ENCODE data around the gene FAM193A. TPM values are rescaled to one million over a fixed set of nuclear protein-coding genes. Genes with fewer than 3 reads are reported as not detected.

FAM193A gene
- polyA plus RNA-seq, 1 experiment: 5.9 TPM

GRCh38 chr4:2500547-2500946 is 35.9 kb upstream of the FAM193A start:
- no peak overlapping the region for H3K4me3 ChIP-seq (ENCODE audit: low read depth, low read length)
- H3K9me3 ChIP-seq (ENCODE audit: control insufficient read depth, insufficient read depth, low read length): no peaks in the 10 kb centered on the region
- TF ChIP-seq CTCF (IDR thresholded peaks at IDR 0.05; ENCODE audit: low read depth, low read length): no peak
- no peaks in the 10 kb centered on the region for H3K27me3 ChIP-seq (ENCODE audit: control insufficient read depth, insufficient read depth, low read length)
- CTCF ChIA-PET: no interaction called here
- POLR2A ChIA-PET: no interaction called here
- H3K27ac ChIP-seq (ENCODE audit: low read depth, low read length): no peak overlapping the region
- no peak for DNase-seq (ENCODE audit: low read depth, low spot score)

- Histone ChIP-seq H3K27me3 (ENCODE audit: control insufficient read depth, insufficient read depth, low read length) (no peaks in the 10 kb centered on the region), H3K4me3 (ENCODE audit: low read depth, low read length) (no peak overlapping the region), H3K9me3 (ENCODE audit: control insufficient read depth, insufficient read depth, low read length) (no peaks in the 10 kb centered on the region), H3K27ac (ENCODE audit: low read depth, low read length) (no peak overlapping the region)
- POLR2A ChIA-PET: no interaction called here
- CTCF ChIA-PET: no interaction called here
- TF ChIP-seq CTCF (IDR thresholded peaks at IDR 0.05; ENCODE audit: low read depth, low read length): no peak
- no peak for DNase-seq (ENCODE audit: low read depth, low spot score)
Observed at GRCh38 chr4:2501034-2501594, 35.3 kb upstream of the FAM193A start.

- Histone ChIP-seq H3K27me3 (ENCODE audit: control insufficient read depth, insufficient read depth, low read length) (no peaks in the 10 kb centered on the region), H3K27ac (ENCODE audit: low read depth, low read length) (no peak overlapping the region), H3K9me3 (ENCODE audit: control insufficient read depth, insufficient read depth, low read length) (no peaks in the 10 kb centered on the region), H3K4me3 (ENCODE audit: low read depth, low read length) (no peak overlapping the region)
- DNase-seq (ENCODE audit: low read depth, low spot score): no peak
- TF ChIP-seq CTCF (IDR thresholded peaks at IDR 0.05; ENCODE audit: low read depth, low read length): no peak
- ChIA-PET POLR2A (interaction anchor here (0.6 kb wide), 1 partner anchor 72 kb away, joined by 6 read pairs; no protein-coding TSS in a partner anchor), CTCF (no interaction called here)
Observed at GRCh38 chr4:2503809-2504208, 32.6 kb upstream of the FAM193A start.

GRCh38 chr4:2507259-2507658 is 29.2 kb upstream of the FAM193A start:
- Histone ChIP-seq H3K27ac (ENCODE audit: low read depth, low read length) (no peak overlapping the region), H3K9me3 (ENCODE audit: control insufficient read depth, insufficient read depth, low read length) (no peaks in the 10 kb centered on the region), H3K27me3 (ENCODE audit: control insufficient read depth, insufficient read depth, low read length) (no peaks in the 10 kb centered on the region), H3K4me3 (ENCODE audit: low read depth, low read length) (no peak overlapping the region)
- POLR2A ChIA-PET: no interaction called here
- TF ChIP-seq CTCF (IDR thresholded peaks at IDR 0.05; ENCODE audit: low read depth, low read length): no peak
- no peak for DNase-seq (ENCODE audit: low read depth, low spot score)
- CTCF ChIA-PET: no interaction called here

GRCh38 chr4:2507855-2508254 is 28.6 kb upstream of the FAM193A start:
- Histone ChIP-seq H3K27me3 (ENCODE audit: control insufficient read depth, insufficient read depth, low read length) (no peaks in the 10 kb centered on the region), H3K4me3 (ENCODE audit: low read depth, low read length) (no peak overlapping the region), H3K27ac (ENCODE audit: low read depth, low read length) (no peak overlapping the region), H3K9me3 (ENCODE audit: control insufficient read depth, insufficient read depth, low read length) (no peaks in the 10 kb centered on the region)
- POLR2A ChIA-PET: no interaction called here
- no peak for TF ChIP-seq CTCF (IDR thresholded peaks at IDR 0.05; ENCODE audit: low read depth, low read length)
- CTCF ChIA-PET: no interaction called here
- DNase-seq (ENCODE audit: low read depth, low spot score): no peak

All from AG04450 (cell line).